Adrenal gland (tissue), 12 donors: Measurements from ENCODE around the gene SAMD13. TPM values are rescaled to one million over a fixed set of nuclear protein-coding genes. Genes with fewer than 3 reads are reported as not detected.
"Not testable (repeated sequence)": the region's sequence is repeated elsewhere in the genome, so short reads cannot be mapped to it uniquely, and the experiment has no call there.

Experiments
- DNase-seq, 7 donors: peaks; one replicate each; pipeline ENCODE4 v3.0.0-alpha.2; 2019 to 2020
- H3K27ac ChIP-seq, 5 donors: fragments of 200-600 bp; sonication (generic) in 4 of 5; 1 replicate in 3 of 5; 2 replicates in 2 of 5; pipeline versions ENCODE4 v1.5.1 to v1.8.0; 2016 to 2020; ENCODE audit warnings: mild to moderate bottlenecking in 1 of 5
- H3K27me3 ChIP-seq: fragments of 200-600 bp; 2 replicates; pipeline ENCODE4 v1.8.0; 2021
- H3K36me3 ChIP-seq, 2 donors: fragments of 200-600 bp; replicated peaks in 1 of 2; 1 replicate in 1 of 2; 2 replicates in 1 of 2; pipeline versions ENCODE4 v1.5.1 to v1.8.0; 2018 to 2022
- H3K4me1 ChIP-seq, 2 donors: fragments of 200-600 bp; replicated peaks in 1 of 2; 1 replicate in 1 of 2; 2 replicates in 1 of 2; pipeline versions ENCODE4 v1.5.1 to v1.8.0; 2018 to 2021
- H3K4me3 ChIP-seq, 4 donors: fragments of 200-600 bp; sonication (generic) in 3 of 4; one replicate each; pipeline ENCODE4 v1.5.1; 2016 to 2018
- H3K9me3 ChIP-seq, 3 donors: fragments of 200-600 bp; sonication (generic) in 1 of 3; replicated peaks in 1 of 3; 1 replicate in 2 of 3; 2 replicates in 1 of 3; pipeline versions ENCODE4 v1.5.1 to v1.8.0; 2016 to 2021
- CTCF ChIP-seq, 6 experiments: fragments of 450-650 bp in 4 of 6; fragments of 200-600 bp in 2 of 6; sonication (generic) in 1 of 6; IDR thresholded peaks; 1 replicate in 5 of 6; 2 replicates in 1 of 6; pipeline versions ENCODE4 v1.5.1 to v1.8.0; 2016 to 2021; ENCODE audit warnings: antibody characterized with exemption in 6 of 6, mild to moderate bottlenecking in 2 of 6, moderate library complexity in 1 of 6
- POLR2A ChIP-seq, 2 donors: fragments of 450-650 bp; IDR thresholded peaks; one replicate each; pipeline ENCODE4 v1.6.1; 2017; ENCODE audit warnings: antibody characterized with exemption in 2 of 2, mild to moderate bottlenecking in 2 of 2, moderate library complexity in 1 of 2
- WGBS, 4 donors: extraction: QIAGEN DNeasy Blood & Tissue Kit in 2 of 4; methylation state at CpG; one replicate each; pipeline versions ENCODE4 v1.1.5 to v1.1.7; 2013 to 2017; 5-methylcytosine and 5-hydroxymethylcytosine counted together
- intact Hi-C, 2 donors: fragments of 100-400 bp; cut with DNase I; formaldehyde crosslinking; loops; one replicate each; pipeline versions ENCODE4 v1.14.1 to v1.15.0; 2022 to 2023
- polyA plus RNA-seq, 3 donors: library from polyadenylated mRNA; stranded (reverse); fragments of 200-250 nt in 2 of 3; fragments of 350-450 nt in 1 of 3; fragmentation: Illumina TruSeq in 1 of 3; extraction: RNeasy Lipid Tissue Mini Kit (QIAGEN cat#74804) in 1 of 3; gene quantifications; one replicate each; pipeline ENCODE4 v1.2.3, GENCODE V29; 2013 to 2014
- total RNA-seq, 9 donors: library from RNA; depleted of rRNA in 4 of 9; stranded (reverse); fragments of >200 nt in 4 of 9; fragments of 120-200 nt in 1 of 9; fragmentation: NEBNext Ultra II Directional in 1 of 9; extraction: Animal tissue kit (Norgen Biotek cat#: 25700) in 1 of 9; gene quantifications; one replicate each; pipeline versions ENCODE4 v1.1.0 to v1.2.4, GENCODE V29; 2013 to 2023
- donor health status: healthy with polysubstance abuse.
- donor health status: Bipolar disorder and iron deficiency.
- donor health status: DM: yes; HTN: yes; CAD: no.
- donor health status: DM: no; HTN: no; CAD: no.
- donor health status: DM: no; HTN: no; CAD: no.
- donor health status: DM: yes; HTN: yes; CAD: no.

The SAMD13 gene
- total and polyA plus RNA-seq, 12 donors, result 1.0 to 8.0 (median 3.4) TPM

- Histone ChIP-seq H3K4me3 (no peak overlapping the region), H3K27me3 (no peaks in the 10 kb centered on the region), H3K27ac (no peak overlapping the region), H3K36me3 (no peaks in the 10 kb centered on the region), H3K4me1 (peaks cover 0 to 4% of the 10 kb centered on the region in 2 donors), H3K9me3 (no peaks in the 10 kb centered on the region)
- TF ChIP-seq CTCF (IDR thresholded peaks at IDR 0.05), result no peak
- no peak for TF ChIP-seq POLR2A (IDR thresholded peaks at IDR 0.05)
- intact Hi-C loops, result no loop called here
- DNase-seq, result no peak
Observed at GRCh38 chr1:84280912-84281311, 20.6 kb upstream of the SAMD13 start.

- Histone ChIP-seq H3K27ac (no peak overlapping the region), H3K27me3 (no peaks in the 10 kb centered on the region), H3K9me3 (no peaks in the 10 kb centered on the region), H3K36me3 (no peaks in the 10 kb centered on the region), H3K4me1 (peaks cover 0 to 4% of the 10 kb centered on the region in 2 donors), H3K4me3 (no peak overlapping the region)
- WGBS, 4 donors, result 95 to 100% (median 98%) methylated on average over 1 of the region's 1 CpG
- DNase-seq, result no peak
- TF ChIP-seq POLR2A (IDR thresholded peaks at IDR 0.05), result no peak
- no peak for TF ChIP-seq CTCF (IDR thresholded peaks at IDR 0.05)
- intact Hi-C loops, result no loop called here
Observed at GRCh38 chr1:84282780-84283333, 18.7 kb upstream of the SAMD13 start.

- Histone ChIP-seq H3K27me3 (no peaks in the 10 kb centered on the region), H3K36me3 (no peaks in the 10 kb centered on the region), H3K27ac (no peak overlapping the region), H3K4me3 (no peak overlapping the region), H3K9me3 (no peaks in the 10 kb centered on the region), H3K4me1 (peaks cover 0 to 4% of the 10 kb centered on the region in 2 donors)
- WGBS, 4 donors, result 68 to 92% (median 80%) methylated on average over 1 of the region's 1 CpG
- TF ChIP-seq POLR2A (IDR thresholded peaks at IDR 0.05), result no peak
- no peak for TF ChIP-seq CTCF (IDR thresholded peaks at IDR 0.05)
- intact Hi-C loops, result no loop called here
- DNase-seq, result no peak
Observed at GRCh38 chr1:84283381-84283780, 18.1 kb upstream of the SAMD13 start.

- H3K27ac ChIP-seq, result no peak overlapping the region
- no peak for TF ChIP-seq POLR2A (IDR thresholded peaks at IDR 0.05)
- no peak for TF ChIP-seq CTCF (IDR thresholded peaks at IDR 0.05)
- 88 to 100% (median 92%) methylated on average over 1 of the region's 1 CpG for WGBS, 4 donors
Observed at GRCh38 chr1:84286071-84286470, 15.4 kb upstream of the SAMD13 start.

GRCh38 chr1:84287389-84287788 lies 14.1 kb upstream of the SAMD13 start:
- DNase-seq, H3K9me3 ChIP-seq, H3K27ac ChIP-seq, H3K4me3 ChIP-seq, intact Hi-C loops, H3K27me3 ChIP-seq, H3K36me3 ChIP-seq, H3K4me1 ChIP-seq: not testable (repeated sequence)
- 64 to 74% (median 65%) methylated on average over 3 of the region's 3 CpGs for WGBS, 4 donors

More at GRCh38 chr1:84286071-84286470, 15.4 kb upstream of the SAMD13 start:
- Histone ChIP-seq H3K4me3 (no peak overlapping the region), H3K9me3 (no peaks in the 10 kb centered on the region), H3K27me3 (no peaks in the 10 kb centered on the region), H3K4me1 (no peaks in the 10 kb centered on the region), H3K36me3 (no peaks in the 10 kb centered on the region)
- no peak for DNase-seq
- intact Hi-C loops, result no loop called here
